OCI-M2 (cell line): ENCODE data around the gene BTBD1.
"Not testable (repeated sequence)": the region's sequence is repeated elsewhere in the genome, so short reads cannot be mapped to it uniquely, and the experiment has no call there.

ENCODE experiments used
- DNase-seq: peaks from one replicate; lab custom pipeline; 2025; ENCODE audit not compliant: unreplicated experiment; lab: John Stamatoyannopoulos, UW

Gene BTBD1

DNA sequence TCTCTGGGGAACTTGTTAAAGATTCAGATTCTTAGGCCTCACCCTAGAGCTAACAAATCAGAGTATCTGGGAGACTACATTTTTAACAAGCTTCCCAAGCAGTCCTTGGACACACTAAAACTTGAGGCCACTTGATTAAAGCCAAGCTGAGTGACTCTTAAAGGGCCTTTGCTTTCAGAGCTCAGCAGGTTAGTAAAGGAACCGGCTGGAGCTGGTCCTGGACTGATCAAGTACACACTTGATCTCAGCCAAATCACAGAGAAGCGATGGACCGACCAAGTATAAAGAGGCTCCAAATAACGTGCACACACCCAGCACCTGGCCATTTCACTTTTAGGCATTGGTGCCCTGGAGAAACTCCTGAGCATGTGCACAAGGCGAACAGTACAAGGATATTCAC is 27.5 kb upstream of the BTBD1 start:
- no peak for DNase-seq

DNA sequence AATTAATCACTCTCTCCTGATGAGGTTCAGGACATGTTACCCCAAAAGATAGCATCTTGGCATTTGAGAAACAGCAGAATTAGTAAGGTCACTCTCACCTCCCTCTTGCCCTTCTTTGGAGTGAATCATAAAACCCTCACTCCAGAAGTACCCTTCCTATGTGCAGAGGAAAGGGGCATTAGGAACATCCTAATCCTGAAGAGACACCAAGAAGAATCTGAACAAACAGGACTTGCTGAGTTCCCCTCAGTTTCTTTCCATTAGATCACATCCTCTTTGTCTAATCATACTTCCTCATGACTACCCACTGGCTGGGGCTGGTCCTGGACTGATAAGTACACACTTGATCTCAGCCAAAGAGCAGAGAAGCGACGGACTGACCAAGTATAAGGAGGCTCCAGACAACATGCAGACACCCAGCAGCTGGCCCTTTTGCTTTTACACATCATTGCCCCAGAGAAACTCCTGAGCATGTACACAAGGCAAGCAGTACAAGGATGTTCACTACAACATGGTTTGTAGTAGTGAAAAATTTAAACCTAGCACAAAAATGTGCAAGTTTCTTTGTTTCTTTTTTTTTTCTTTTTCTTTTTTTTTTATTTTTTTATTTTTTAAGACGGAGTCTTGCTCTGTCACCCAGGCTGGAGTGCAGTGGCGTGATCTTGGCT is 25.4 kb upstream of the BTBD1 start:
- peak; percentile 57 for DNase-seq

DNA sequence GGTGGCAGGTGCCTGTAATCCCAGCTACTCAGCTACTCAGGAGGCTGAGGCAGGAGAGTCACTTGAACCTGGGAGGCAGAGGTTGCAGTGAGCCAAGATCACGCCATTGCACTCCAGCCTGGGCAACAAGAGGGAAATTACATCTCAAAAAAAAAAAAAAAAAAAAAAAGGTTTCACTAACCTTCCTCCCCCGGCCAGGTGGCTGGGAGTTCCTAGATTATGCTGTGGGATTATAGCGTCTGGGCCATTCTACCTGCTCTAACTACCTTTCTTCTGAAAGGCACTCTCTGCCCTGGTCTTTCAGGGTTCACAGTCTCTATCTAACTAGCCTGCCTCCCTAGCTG is 24.9 kb upstream of the BTBD1 start:
- not testable (repeated sequence) for DNase-seq

DNA sequence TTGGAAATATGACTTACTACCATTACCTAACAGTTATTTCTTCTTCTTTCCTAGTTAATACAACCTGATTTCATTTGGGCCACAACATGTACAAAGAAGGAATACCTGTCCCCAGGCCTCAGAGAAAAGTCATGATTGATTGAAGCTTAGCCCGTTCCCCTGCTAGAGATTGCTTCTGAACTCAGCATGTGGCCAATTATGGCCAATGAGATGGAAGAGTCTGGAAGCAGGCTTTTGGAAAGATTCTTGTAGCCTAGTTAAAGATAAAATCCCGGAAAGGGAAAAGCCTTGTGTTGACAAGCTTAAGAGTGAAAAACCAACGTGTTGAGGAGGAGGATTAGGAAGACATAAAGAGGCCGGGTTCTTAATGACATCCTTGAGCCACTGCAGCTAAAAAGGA is 23.4 kb upstream of the BTBD1 start:
- DNase-seq, result no peak

DNA sequence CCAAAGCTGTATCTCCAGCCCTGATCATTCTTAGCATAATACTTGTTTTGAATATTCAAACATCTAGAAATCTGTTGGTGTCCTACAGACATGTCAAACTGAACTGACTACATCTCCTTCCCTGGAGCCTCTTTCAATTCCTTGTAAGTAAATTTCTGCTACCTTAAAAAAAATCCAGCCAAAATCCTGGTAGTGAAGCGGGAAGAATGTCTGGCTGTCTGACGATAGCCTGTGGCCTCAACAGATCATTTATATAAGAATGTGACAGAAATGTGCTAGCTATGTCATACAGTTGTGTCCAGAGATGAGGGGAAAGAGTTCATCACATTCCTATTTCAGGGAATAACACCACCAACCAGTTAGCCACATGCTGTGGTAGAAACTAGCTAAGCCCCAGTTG is 21.8 kb upstream of the BTBD1 start:
- no peak for DNase-seq

DNA sequence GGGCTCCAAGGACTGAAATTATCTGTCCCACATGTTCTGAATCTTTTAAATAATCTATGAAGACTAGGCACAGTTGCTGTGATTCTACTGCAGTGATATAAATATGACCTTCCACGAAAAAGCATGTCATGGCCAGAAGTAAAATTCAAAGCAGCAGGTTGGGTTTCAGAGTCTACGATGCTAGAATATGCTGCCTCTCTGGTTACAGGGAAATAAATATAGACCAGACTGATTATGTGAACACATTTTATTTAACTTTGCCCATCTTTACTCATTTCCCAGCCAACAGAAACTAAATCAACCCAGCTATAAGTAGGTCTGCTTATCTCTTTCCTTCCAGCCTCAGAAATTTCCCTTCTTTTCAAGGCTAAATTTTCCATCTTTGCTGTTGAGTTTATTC is 20.5 kb upstream of the BTBD1 start:
- DNase-seq, result no peak

DNA sequence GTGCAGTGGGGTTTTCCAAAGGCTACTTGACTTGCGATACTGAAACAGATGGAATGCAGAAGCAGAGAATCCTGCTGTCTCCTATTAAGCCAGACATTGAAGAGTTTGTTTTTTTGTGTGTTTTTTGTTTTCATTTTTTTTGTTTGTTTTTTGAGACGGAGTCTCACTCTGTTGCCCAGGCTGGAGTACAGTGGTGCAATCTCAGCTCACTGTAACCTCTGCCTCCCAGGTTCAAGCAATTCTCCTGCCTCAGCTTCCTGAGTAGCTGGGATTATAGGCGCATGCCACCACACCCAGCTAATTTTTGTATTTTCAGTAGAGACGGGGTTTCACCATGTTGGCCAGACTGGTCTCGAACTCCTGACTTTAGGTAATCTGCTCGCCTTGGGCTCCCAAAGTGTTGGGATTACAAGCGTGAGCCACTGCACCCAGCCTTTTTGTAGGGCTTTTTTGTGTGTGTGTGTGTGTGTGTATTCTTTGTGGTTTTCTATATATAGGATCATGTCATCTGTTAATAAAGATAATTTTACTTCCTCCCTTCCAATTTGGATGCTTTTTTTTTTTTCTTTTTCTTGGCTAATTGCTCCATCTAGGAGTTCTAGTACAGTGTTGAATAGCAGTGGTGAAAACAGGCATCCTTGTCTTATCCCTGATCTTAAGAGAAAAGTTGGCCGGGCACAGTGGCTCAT is 19.0 kb upstream of the BTBD1 start:
- not testable (repeated sequence) for DNase-seq

DNA sequence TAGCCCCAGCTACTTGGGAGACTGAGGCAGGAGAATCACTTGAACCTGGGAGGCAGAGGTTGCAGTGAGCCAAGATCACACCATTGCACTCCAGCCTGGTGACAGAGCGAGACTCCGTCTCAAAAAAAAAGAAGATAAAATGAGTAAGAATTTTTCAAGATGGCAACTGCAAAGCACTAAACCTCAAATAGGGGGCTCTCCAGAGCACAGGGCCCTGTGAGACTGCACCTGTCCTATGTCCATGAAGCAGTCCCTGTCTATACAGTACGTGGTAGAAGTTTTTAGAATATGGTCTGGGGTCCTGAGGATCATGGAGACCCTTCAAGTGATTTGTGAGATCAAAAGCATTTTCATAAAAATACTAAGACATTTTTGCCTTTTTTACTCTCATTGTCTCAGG is 18.4 kb upstream of the BTBD1 start:
- DNase-seq, result not testable (repeated sequence)

DNA sequence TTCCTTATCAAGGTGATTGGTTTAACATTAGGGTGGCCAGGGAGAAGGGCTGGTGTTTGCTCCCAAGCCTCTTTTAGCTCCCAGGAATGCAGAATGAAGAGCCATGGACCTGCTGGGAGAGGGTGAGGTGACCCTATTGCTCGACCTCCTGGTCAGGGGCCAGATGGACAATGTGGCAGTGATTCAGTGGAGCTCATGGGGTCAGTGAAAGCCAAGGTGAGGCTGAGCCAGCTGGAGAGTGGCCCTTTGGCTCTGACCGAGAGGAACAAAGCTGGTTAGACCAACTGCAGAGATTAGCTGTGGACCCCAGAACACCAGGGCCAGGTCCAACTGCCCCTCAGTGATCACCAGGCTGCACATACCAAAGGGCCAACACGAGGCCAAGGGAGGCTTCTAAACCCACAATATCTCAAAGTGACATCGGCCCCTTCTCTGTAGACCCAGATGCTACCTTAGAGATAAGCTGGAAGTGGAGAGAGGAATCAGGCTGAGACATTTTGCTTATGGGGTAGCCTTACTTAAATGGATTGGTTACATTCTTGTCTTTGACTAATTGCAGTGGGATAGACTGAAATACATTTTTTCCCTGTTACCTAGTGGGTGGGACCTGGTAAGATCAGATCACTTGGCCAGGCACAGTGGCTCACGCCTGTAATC is 15.8 kb upstream of the BTBD1 start:
- DNase-seq, result no peak

DNA sequence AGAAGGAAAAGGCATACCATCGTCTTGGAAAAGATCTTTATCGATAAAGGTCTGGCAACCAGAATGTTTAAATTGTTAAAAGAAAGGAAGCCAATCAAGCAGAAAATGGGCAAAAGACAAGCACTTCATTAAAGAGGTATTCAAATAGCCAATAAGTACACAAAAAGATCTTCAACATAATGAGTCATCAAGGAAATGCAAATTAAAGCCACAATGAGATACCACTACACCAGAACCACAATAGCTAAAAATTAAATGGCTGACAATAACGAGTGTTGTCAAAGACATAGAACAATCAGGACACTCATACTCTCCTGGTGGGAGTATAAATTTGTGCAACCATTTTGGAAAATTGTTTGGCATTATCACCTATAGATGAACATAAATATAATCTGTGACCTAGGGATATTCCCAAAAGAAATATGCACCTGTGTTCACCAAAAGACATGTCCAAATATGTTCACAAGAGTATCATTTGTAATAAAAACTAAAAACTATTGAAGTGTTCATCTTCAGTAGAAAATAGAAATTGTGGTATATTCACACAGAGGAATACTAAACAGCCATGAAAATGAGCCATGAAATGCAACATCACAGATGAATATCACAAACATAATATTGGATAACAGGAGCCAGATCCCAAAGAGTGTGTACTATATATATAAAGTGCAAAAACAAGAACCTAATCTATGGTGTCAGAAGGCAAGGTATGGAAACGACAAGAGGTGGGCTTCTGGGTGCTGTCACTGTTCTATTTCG is 14.4 kb upstream of the BTBD1 start:
- no peak for DNase-seq

DNA sequence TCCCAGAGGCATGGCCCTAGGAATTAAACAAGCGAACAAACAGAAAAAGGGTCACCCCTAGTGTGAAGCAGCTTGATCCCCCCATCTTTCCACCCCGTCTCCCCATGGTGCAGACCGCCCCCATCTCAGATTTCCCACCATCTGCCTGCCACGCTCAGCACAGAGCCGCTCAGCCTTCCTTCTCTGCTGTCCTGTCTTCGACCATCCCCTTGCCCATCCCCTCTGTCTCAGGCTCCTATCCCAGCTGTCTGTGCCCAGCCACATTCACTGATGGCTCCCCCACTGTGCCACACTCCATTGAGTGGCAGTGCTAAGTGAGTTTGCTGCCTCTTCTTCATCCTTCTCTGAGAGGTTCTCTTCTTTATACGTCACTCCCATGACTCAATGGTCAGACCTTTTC is 11.7 kb upstream of the BTBD1 start:
- DNase-seq, result no peak

DNA sequence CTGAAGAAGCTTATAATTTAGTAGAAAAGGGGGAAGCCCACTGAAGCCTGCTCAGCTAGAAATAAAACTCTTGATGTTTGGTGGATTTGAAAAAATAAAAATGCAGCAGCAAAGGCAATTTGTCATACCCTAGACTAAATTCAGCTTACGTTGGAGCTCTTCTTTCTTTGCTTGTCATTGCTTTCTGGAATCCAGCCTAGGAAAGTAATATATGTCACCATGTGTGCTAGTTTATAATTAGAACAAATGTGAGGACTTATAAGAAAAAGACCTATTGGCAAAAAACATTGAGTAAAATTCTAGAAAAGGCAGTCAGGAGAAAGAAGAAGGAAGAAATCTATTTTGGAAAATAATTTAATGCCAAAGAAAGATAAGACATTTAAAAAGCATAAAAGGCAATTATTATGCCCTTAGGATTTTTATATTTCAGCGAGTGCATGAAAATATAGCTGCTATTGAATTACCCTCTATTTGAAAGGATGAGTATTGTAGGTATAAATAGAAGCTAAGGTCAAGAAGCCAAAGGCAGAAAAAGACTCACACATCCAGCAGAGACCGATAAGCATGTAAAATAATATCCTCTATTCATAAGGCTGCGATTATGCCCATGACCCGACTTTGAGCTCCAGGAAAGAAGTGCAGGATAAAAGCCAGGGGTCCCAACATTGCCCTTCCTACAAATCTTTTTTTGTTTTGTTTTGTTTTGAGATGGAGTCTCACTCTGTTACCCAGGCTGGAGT is 10.6 kb upstream of the BTBD1 start:
- DNase-seq, result no peak

DNA sequence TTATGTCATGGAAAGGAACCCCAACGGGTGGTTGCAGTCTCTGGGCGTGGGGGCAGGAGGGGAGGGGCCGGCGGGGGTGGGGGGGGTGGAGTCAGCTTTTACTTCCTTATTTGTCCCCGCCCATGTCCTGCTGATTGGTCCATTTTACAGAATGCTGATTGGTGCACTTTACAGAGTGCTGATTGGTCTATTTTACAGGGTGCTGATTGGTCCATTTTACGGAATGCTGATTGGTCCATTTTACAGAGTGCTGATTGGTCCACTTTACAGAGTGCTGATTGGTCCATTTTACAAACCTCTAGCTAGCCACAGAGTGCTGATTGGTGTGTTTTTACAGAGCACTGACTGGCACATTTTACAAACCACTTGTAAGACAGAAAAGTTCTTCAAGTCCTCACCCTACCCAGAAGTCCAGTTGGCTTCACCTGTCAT is 2.2 kb upstream of the BTBD1 start:
- not testable (repeated sequence) for DNase-seq

DNA sequence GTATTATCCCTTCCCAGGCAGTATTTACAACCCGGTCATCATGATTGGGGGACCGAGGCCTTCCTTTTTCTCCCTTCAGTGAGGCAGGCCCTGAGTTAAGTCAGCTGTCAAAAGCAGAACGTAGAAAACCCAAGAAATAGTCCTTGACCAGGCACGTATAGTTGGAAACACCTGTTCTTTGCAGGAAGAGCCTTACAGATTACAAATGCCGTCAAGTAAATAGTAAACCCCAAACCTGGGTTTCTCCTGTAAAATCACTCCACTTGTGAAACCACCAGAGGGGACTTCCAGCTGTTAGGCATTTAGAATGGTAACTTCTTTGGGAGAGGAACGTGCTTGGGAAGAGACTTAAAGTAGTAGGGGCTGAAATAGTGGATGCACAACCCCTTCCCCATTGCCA is 1.0 kb upstream of the BTBD1 start:
- no peak for DNase-seq

DNA sequence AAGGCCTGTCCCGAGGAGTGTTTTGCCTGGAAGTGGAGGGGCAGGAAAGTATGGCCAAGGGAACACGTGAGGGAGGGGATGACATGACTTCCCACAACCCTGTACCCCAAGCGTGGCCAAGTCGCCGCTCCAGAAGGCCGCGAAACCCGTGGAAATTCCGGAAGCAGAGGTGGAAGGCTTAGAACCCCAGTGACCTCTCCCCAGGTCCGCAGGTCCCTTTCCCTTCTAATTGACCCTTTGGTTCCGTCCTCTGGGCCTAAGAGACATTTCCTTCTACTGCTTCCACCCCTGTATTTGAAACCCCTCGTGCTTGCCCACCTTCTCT is 548 bp upstream of the BTBD1 start:
- no peak for DNase-seq

DNA sequence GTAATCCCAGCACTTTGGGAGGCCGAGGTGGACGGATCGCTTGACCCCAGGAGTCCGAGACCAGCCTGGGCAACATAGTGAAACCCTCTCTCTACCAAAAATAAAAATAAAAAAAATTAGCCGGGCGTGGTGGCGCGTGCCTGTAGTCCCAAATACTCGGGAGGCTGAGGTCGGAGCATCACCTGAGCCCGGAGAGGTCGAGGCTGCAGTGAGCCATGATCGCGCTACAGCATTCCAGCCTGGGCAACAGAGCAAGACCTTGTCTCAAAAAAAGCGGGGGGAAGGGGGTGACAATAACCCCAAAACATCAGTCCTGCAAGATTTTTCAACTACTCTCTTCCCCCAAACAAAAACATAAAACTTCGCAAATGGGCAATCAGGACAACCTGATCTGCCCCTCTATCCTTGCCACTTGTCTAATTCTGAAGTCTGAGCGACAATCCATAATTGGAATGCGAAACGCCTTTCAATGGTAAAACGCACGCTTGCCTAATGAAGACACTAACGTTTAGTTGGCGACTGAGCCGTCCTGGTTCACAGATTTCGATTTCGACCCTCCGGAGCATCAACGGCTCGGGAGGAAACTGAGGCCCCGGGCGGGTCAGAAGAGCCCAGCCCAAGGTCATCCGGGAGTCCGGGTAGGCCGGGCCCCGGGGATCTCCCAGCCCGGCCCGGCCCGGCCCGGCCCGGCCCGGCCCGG is 868 bp downstream of the BTBD1 start:
- no peak for DNase-seq

DNA sequence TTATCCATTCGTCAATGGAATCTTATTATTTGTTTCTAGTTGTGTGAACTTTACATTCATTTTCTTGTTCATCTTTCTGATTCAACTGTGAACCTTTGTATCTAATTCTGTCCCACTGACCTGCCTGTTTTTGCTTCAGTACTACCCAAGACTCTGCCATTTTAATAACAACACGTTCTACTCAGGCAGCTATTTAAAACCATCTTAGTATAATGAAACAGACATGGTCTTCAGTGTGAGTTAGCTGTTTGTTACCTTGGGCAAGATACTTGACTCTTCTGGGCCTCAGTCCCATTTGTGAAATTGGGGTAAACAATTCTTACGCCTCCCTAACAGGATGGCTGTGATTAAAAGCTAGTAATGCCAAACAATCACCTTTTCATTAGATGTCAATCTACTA is 1.6 kb downstream of the BTBD1 start:
- DNase-seq, result no peak

DNA sequence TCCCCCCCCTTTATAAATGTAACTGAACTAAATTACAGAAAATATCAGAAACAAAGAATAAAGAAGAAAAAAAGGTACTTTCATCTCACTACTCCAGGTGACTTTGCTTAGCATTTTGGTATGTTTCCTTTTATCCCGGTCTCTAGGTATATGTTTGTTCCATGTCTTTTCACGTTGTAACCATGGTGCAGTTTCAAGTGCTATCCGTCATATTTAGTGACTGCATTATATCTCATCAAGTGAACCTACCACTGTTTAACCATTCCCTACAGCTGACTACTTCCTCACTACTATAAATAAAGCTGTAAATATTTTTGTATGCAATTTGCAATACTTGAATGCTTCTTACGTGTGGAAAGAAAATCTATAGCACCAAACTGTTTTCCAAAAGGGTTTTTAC is 2.2 kb downstream of the BTBD1 start:
- no peak for DNase-seq

DNA sequence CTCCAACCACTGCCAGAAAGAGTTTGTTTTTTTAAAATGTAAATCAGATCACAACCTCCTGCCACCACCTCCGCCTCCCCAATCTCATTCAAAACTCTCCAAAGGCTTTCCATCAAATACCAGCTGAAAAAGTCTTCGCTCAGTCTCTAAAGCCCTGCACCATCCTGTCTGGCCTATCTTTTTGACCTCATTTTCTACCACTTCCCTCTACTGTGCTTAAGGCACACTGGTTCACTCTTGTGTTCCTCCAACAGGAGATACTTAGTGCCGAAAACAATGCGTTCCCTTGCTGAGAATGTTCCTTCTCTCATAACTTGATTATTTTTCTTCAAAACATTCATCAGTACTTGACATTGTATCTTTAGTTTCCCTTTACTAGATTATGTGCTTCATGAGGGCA is 3.5 kb downstream of the BTBD1 start:
- DNase-seq, result no peak

DNA sequence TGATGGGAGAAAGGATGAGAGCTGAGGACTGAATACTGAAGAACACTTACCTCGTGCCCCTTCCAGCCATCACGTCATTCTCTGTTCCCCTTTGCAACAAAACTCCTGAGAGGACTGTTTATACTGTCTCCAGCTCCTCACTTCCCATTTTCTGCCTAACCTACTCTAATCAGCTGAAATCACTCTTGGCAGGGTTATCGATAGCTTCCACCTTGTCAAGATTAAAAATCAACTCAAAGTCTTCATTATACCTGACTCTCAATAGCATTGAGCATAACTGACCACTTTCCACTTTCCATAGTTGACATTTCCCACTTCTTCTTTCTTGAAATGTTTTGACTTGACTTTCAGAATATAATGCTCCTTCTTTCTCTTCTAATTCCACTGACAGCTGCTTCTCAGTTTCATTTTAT is 4.3 kb downstream of the BTBD1 start:
- no peak for DNase-seq

DNA sequence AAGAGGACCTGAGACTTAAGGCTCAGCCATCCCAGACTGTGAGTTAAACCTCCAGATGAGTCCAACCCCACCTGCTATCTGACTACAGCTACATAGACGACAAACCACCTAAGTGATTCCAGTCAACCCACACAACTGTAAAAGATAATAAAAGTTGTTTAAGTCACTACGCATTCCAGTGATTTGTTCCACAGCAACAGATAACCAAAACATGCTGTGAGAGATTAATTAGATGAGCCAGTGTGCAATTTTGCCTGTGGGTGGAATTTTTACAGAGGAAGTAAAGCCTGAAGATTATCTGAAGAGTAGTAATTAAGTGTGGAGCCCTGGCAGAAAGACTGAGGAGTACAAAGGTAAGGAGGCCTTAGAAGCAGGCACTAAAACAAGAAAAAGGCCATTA is 5.4 kb downstream of the BTBD1 start:
- DNase-seq, result no peak
